HG02642 (cell line): ENCODE results near the gene MICAL1.

Experiments
- ATAC-seq: cut with Tn5 transposase; IDR thresholded peaks from one replicate; pipeline ENCODE4 v1.9.1; 2021; ENCODE audit warnings: mild to moderate bottlenecking; ENCODE audit not compliant: unreplicated experiment, poor library complexity

The MICAL1 gene

DNA sequence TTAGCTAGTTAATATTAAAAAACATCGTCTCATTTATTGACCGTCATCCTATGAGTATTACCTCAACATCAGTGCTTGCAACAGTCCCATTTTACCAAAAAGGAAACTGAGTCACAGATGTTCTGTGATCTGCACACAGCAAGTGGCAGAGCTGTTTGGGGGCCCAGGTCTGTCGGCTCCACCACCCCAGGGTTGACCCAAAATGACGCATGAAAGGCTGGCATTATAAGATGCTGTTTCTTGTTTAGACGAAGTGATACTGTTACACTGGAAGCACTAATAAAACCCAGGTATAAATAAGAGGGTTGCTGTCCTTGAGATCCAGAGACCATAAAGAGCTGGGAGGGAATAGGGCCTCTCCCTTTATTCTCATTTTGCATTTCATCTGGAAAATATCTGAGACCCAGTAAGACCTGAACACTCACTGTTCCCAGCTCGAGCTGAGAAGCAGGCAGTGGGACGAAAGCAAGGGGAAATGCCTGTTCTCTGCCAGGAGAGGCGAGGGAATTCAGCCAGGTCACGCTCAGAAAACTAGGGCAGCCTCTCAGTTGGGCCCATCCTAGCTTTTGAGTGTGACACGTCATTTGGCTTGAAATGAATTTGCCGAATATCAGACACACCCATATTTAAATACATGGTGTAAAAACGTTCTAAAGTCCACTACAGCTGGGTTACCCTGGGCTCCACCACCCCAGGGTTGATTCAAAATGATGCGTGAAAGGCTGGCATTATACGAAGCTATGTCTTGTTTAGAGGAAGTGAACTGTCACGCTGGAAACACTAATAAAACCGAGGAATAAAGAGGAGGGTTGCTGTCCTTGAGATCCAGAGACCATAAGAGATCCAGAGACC is 1.4 kb upstream of the MICAL1 start:
- ATAC-seq, result no peak

DNA sequence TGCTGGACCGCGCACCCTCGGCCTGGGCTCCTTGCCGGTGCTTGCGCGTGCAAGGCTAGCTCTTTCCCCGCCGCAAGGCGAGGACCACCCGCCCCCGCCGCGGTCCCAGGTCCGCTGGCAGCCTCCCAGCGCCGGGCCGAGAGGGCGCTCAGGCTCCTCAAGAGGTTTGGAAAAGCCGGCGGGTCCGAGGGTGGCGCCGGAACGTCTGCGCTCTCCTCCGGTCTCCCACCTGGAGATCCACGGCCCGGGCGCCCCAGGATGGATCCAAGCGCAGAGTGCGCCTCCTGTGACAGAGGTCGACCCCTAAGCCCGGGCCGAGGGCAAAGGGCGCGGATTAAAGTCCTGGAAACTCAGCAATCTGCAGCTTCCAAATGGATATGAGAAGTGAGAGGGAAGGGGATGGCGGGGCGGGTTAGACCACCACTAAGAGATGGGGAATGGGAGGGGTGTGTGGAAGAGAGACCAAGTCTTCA is 575 bp upstream of the MICAL1 start:
- ATAC-seq, result no peak

- peak; percentile 36 for ATAC-seq
Measured at GRCh38 chr6:109454496-109455436, 806 bp downstream of the MICAL1 start.

- no peak for ATAC-seq
Measured at GRCh38 chr6:109453594-109454495, 1.7 kb downstream of the MICAL1 start.

- ATAC-seq, result no peak
Measured at GRCh38 chr6:109453156-109453555, 2.4 kb downstream of the MICAL1 start.

- ATAC-seq, result no peak
Measured at GRCh38 chr6:109452181-109452580, 3.4 kb downstream of the MICAL1 start.

- no peak for ATAC-seq
Measured at GRCh38 chr6:109451376-109451775, 4.2 kb downstream of the MICAL1 start.

GRCh38 chr6:109450801-109451200 is 4.8 kb downstream of the MICAL1 start:
- ATAC-seq, result no peak

GRCh38 chr6:109449795-109450673 is 5.5 kb downstream of the MICAL1 start:
- ATAC-seq, result no peak

GRCh38 chr6:109449064-109449794 is 6.3 kb downstream of the MICAL1 start:
- ATAC-seq, result no peak

DNA sequence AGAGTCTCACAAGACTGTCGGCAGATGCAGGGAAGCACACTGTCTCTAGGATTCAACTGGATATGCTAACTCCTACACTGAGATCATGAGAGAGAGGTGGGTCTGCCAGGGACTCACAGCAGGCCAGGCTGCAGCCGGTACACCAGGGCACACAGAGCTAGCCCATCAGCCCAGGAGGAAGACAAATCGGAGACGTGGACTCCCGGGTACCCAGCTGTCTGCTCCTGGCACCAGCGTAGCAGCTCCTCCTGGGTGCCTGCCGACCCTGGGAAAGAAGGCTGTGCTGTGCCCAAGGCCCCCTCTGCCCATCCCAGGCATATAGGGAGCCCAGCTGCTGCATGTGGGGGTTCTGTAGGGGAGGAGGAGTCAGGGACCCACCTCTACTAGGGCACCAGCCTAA is 7.0 kb downstream of the MICAL1 start:
- ATAC-seq, result no peak

DNA sequence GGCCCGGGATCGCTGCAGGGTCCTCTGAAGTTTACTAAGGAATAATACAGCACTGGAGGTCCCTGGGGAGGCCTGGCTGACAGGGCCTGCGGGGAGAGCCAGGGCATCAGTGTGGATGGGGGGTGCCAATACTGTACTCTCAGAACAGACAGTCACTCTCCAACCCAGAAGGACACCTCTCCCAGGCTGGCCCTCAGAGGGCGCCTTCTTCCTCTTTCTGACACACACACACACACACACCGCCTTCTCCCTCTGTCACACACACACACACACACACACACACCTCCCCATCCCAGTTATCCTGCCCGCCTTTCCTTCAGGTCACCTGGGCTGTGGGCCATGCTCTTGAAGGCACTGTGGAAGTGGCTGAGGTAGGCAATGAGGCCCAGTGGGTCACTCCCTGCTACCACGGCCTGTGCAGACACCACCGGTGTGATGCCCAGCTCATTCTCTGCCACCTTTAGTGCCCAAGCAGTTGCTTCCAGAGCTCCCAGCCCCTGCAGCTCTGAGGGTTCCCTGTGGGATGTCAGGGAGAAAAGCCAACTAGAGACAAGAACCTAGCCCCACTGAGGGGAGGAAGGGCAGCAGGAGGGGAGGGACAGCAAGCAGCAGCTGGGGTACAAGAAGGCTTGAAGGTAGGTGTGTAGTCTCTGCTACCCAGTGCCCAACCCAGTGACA is 7.6 kb downstream of the MICAL1 start:
- no peak for ATAC-seq

DNA sequence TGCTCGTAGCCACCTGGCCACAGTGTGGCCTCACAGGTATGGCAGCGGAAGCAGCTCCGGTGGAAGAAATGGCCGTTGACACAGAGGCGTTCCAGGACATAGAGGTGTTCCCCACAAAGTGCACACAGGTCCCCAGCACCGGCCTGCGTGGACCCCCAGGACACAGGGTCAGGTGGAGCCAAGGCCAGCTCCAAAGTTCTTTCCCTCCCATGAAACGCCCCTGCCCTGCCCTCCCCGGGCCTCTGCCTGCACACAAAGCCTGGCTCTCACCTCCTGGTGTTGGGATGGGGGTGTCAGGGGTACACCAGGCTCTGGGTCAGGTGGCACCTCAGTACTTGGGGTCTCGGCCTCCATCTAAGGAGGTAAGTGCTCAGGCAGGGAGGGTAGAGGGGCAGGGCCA is 8.5 kb downstream of the MICAL1 start:
- no peak for ATAC-seq

DNA sequence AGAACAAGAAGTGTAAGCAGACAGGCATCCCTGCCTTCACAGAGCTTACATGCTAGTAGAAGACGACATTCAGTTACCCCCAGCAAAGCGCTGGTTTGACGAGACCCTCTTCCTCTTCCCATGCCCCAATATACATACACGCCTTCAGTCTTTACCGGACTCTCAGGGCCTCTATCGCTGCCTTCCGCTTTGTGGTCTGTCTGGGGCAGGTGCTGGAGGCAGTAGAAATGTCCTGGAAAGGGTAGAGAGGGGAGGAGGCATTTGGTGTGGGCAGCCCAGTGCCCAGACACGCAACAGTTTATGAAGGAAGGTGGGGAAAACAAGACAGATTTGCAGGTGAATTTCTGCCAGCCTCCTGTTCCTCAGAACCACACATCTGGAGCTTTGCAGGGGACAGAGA is 9.0 kb downstream of the MICAL1 start:
- no peak for ATAC-seq

DNA sequence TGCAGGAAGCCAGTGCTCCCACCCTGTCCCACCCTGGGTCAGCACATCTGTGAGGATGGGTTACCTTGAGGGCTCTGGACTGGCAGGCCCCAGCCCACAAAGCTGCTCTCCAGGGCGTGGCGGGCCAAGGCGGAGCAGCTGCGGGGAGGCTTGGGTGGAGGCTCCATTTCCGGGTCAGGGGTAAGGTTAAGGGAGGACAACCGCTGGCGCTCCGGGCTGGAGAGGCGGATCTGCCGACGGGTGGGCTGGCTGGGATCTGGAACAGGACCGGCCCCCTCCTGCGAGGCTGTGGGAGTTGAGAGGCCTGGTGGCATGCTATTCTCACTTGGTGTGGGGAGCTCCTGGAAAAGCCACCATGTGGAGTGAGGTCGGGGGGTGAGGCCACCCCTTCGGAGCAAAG is 9.5 kb downstream of the MICAL1 start:
- no peak for ATAC-seq

- no peak for ATAC-seq
Measured at GRCh38 chr6:109445382-109445781, 10.2 kb downstream of the MICAL1 start.

DNA sequence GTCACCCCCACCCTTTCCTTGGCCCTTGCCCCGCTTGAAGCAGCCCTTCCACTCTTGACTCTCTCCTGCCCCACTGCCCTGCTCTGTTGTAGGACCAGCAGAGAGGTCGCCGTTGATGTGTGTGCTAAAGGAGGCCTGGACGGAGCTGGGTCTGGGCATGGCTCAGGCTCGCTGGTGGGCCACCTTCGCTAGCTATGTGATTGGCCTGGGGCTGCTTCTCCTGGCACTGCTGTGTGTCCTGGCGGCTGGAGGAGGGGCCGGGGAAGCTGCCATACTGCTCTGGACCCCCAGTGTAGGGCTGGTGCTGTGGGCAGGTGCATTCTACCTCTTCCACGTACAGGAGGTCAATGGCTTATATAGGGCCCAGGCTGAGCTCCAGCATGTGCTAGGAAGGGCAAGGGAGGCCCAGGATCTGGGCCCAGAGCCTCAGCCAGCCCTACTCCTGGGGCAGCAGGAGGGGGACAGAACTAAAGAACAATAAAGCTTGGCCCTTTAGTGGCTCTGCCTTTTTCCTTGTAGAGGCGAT is 12.1 kb downstream of the MICAL1 start:
- ATAC-seq, result no peak
